Sigmoid colon (tissue), 7 donors: ENCODE measurements around the gene IL11. TPM values are rescaled to one million over a fixed set of nuclear protein-coding genes. Genes with fewer than 3 reads are reported as not detected.

Source experiments
- DNase-seq: peaks from one replicate; pipeline ENCODE4 v3.0.0-alpha.2; 2019
- H3K27ac ChIP-seq, 4 donors: fragments of 200-600 bp; sonication (generic); one replicate each; pipeline ENCODE4 v1.5.1; 2016 to 2019; ENCODE audit warnings: mild to moderate bottlenecking in 1 of 4
- H3K27me3 ChIP-seq, 3 donors: fragments of 200-600 bp; sonication (generic); one replicate each; pipeline ENCODE4 v1.5.1; 2019; ENCODE audit warnings: mild to moderate bottlenecking in 1 of 3
- H3K36me3 ChIP-seq, 4 donors: fragments of 200-600 bp; sonication (generic); one replicate each; pipeline ENCODE4 v1.5.1; 2016 to 2019
- H3K4me1 ChIP-seq, 4 donors: fragments of 200-600 bp; sonication (generic); one replicate each; pipeline ENCODE4 v1.5.1; 2017 to 2019
- H3K4me3 ChIP-seq, 4 donors: fragments of 200-600 bp; sonication (generic); one replicate each; pipeline ENCODE4 v1.5.1; 2017 to 2019; ENCODE audit warnings: mild to moderate bottlenecking in 2 of 4, moderate library complexity in 1 of 4
- H3K9me3 ChIP-seq, 4 donors: fragments of 200-600 bp in 3 of 4; sonication (generic) in 3 of 4; one replicate each; pipeline versions ENCODE4 v1.5.1 to v1.6.1; 2013 to 2019
- EP300 ChIP-seq, 4 donors: sonication (generic); formaldehyde crosslinking; IDR thresholded peaks; one replicate each; pipeline ENCODE4 v1.6.1; 2017; ENCODE audit warnings: antibody characterized with exemption in 4 of 4
- POLR2A ChIP-seq, 2 donors: fragments of 450-650 bp; IDR thresholded peaks; one replicate each; pipeline ENCODE4 v1.6.1; 2016; ENCODE audit warnings: antibody characterized with exemption in 2 of 2, mild to moderate bottlenecking in 2 of 2, moderate library complexity in 2 of 2
- POLR2AphosphoS5 ChIP-seq, 4 donors: sonication (generic); formaldehyde crosslinking; IDR thresholded peaks; one replicate each; pipeline ENCODE4 v1.6.1; 2017; ENCODE audit warnings: antibody characterized with exemption in 4 of 4
- WGBS, 2 donors: extraction: QIAGEN DNeasy Blood & Tissue Kit; methylation state at CpG; one replicate each; pipeline ENCODE4 v1.1.7; 2013; 5-methylcytosine and 5-hydroxymethylcytosine counted together
- intact Hi-C: fragments of 100-400 bp; cut with DNase I; formaldehyde crosslinking; loops from one replicate; pipeline ENCODE4 v1.15.1; 2023
- polyA plus RNA-seq, 3 donors: library from polyadenylated mRNA; stranded (reverse); fragments of 200-250 nt; gene quantifications; one replicate each; pipeline ENCODE4 v1.2.3, GENCODE V29; 2013
- total RNA-seq, 4 donors: library from RNA; depleted of rRNA; stranded (reverse); fragments of >200 nt; gene quantifications; one replicate each; pipeline ENCODE4 v1.1.0, GENCODE V29; 2016
- TF ChIP-seq, protein P1 (sequence below), 4 experiments: fragments of 450-650 bp in 3 of 4; fragments of 200-600 bp in 1 of 4; IDR thresholded peaks; one replicate each; pipeline ENCODE4 v1.5.1; 2016 to 2019; ENCODE audit warnings: antibody characterized with exemption in 4 of 4, mild to moderate bottlenecking in 3 of 4, moderate library complexity in 2 of 4
- donor health status: healthy with polysubstance abuse.
- donor health status: Bipolar disorder and iron deficiency.
- donor health status: healthy.

The IL11 gene
- total and polyA plus RNA-seq, 7 donors, result 0.74 to 4.4 (median 0.81) TPM; not detected in 4

- no peaks in the 10 kb centered on the region for H3K27me3 ChIP-seq
- peaks cover 0 to 2% (median 2%) of the 10 kb centered on the region in 4 donors for H3K4me1 ChIP-seq
- no peak for DNase-seq
- H3K36me3 ChIP-seq, result peaks cover 25 to 49% (median 32%) of the 10 kb centered on the region in 4 donors
- H3K4me3 ChIP-seq, result no peak overlapping the region
- intact Hi-C loops, result loop anchor here (10.0 kb wide), 1 partner anchor 104 kb away; no protein-coding TSS in a partner anchor
- 89% methylated on average over 14 of the region's 14 CpGs for WGBS, 2 donors
- no peaks in the 10 kb centered on the region for H3K9me3 ChIP-seq
- no peak overlapping the region for H3K27ac ChIP-seq
- no peak for TF ChIP-seq POLR2AphosphoS5 (IDR thresholded peaks at IDR 0.05)
- no peak for TF ChIP-seq POLR2A (IDR thresholded peaks at IDR 0.05)
- TF ChIP-seq EP300 (IDR thresholded peaks at IDR 0.05), result no peak
- TF ChIP-seq, protein P1, sequence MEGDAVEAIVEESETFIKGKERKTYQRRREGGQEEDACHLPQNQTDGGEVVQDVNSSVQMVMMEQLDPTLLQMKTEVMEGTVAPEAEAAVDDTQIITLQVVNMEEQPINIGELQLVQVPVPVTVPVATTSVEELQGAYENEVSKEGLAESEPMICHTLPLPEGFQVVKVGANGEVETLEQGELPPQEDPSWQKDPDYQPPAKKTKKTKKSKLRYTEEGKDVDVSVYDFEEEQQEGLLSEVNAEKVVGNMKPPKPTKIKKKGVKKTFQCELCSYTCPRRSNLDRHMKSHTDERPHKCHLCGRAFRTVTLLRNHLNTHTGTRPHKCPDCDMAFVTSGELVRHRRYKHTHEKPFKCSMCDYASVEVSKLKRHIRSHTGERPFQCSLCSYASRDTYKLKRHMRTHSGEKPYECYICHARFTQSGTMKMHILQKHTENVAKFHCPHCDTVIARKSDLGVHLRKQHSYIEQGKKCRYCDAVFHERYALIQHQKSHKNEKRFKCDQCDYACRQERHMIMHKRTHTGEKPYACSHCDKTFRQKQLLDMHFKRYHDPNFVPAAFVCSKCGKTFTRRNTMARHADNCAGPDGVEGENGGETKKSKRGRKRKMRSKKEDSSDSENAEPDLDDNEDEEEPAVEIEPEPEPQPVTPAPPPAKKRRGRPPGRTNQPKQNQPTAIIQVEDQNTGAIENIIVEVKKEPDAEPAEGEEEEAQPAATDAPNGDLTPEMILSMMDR (IDR thresholded peaks at IDR 0.05), result no peak
Observed at GRCh38 chr19:55400281-55401087, 30.2 kb upstream of the IL11 start.

- Histone ChIP-seq H3K27ac (no peak overlapping the region), H3K27me3 (no peaks in the 10 kb centered on the region), H3K36me3 (peaks cover 17 to 36% (median 24%) of the 10 kb centered on the region in 4 donors), H3K9me3 (no peaks in the 10 kb centered on the region), H3K4me1 (no peaks in the 10 kb centered on the region), H3K4me3 (no peak overlapping the region)
- 82% methylated on average over 12 of the region's 12 CpGs for WGBS, 2 donors
- no peak for DNase-seq
- intact Hi-C loops, result no loop called here
- no peak for TF ChIP-seq POLR2A (IDR thresholded peaks at IDR 0.05)
- TF ChIP-seq, protein P1 (IDR thresholded peaks at IDR 0.05), result no peak
- TF ChIP-seq EP300 (IDR thresholded peaks at IDR 0.05), result no peak
- no peak for TF ChIP-seq POLR2AphosphoS5 (IDR thresholded peaks at IDR 0.05)
Observed at GRCh38 chr19:55398200-55398925, 28.1 kb upstream of the IL11 start.

DNA sequence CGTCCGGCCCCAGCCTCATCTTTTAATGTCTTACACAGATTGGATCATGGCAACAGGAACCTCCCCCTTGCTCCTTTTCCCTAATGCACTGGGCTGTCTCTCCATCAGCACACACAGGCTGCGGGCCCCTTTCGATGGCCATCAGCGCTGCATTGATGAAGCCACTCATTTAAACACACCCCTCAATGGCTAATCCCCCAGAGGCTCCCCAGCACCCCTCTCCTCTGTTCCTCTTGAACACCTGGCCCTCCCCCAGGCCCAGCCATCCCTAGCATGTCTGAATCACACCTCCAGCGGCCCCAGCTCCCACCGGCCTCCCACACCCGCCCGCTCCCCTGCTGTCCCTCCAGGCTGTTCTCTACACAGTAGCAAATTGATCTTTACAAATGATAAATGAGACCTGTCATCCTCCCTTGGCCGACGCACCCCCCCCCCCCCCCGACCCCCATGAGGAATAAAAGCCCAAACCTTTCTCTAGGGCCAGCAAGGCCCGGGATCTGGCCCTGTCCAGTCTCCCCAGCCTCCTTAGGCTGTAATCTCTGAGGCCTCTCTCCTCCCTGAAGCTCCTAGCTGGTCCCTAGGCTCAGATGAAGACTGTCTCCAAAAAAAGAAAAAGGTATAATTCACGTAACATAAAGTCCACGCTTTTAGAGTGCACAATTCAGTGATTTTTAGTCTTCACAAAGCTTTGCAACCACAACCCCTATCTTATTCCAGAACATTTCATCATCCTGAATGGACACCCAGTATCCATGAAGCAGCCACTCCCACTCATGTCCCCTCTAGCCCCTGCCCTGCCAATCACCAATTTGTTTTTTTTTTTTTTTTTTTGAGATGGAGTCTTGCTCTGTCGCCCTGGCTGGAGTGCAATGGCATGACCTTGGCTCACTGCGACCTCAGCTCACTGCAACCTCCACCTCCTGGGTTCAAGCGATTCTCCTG lies 22.8 kb upstream of the IL11 start:
- Histone ChIP-seq H3K27ac (no peak overlapping the region), H3K4me1 (peaks cover 0 to 23% (median 20%) of the 10 kb centered on the region in 4 donors), H3K27me3 (no peaks in the 10 kb centered on the region), H3K4me3 (no peak overlapping the region), H3K9me3 (no peaks in the 10 kb centered on the region), H3K36me3 (peaks cover 9 to 30% (median 9%) of the 10 kb centered on the region in 4 donors)
- intact Hi-C loops, result no loop called here
- TF ChIP-seq EP300 (IDR thresholded peaks at IDR 0.05), result no peak
- TF ChIP-seq POLR2A (IDR thresholded peaks at IDR 0.05), result no peak
- WGBS, 2 donors, result 79 to 88% methylated on average over 18 of the region's 18 CpGs
- DNase-seq, result no peak

GRCh38 chr19:55391702-55392615 lies 21.7 kb upstream of the IL11 start:
- peaks cover 16 to 38% (median 18%) of the 10 kb centered on the region in 4 donors for H3K36me3 ChIP-seq
- WGBS, 2 donors, result 85 to 87% methylated on average over 18 of the region's 18 CpGs
- no peak overlapping the region for H3K27ac ChIP-seq
- no peak for DNase-seq
- H3K27me3 ChIP-seq, result no peaks in the 10 kb centered on the region
- H3K4me1 ChIP-seq, result peaks cover 0 to 34% (median 31%) of the 10 kb centered on the region in 4 donors
- no peak for TF ChIP-seq POLR2A (IDR thresholded peaks at IDR 0.05)
- no peak for TF ChIP-seq POLR2AphosphoS5 (IDR thresholded peaks at IDR 0.05)
- no peak for TF ChIP-seq EP300 (IDR thresholded peaks at IDR 0.05)
- intact Hi-C loops, result no loop called here
- no peak overlapping the region for H3K4me3 ChIP-seq
- no peaks in the 10 kb centered on the region for H3K9me3 ChIP-seq
